Mucosa of descending colon (tissue), 3 donors: ENCODE data around the gene SLC38A6. TPM values are rescaled to one million over a fixed set of nuclear protein-coding genes. Genes with fewer than 3 reads are reported as not detected.
"Not testable (repeated sequence)": the region's sequence is repeated elsewhere in the genome, so short reads cannot be mapped to it uniquely, and the experiment has no call there.

ENCODE experiments used
- ATAC-seq: fragments of 200-7000 bp; cut with Tn5 transposase; one replicate; pipeline ENCODE4 v1.9.1; 2020; ENCODE audit warnings: mild to moderate bottlenecking, moderate library complexity
- DNase-seq, 3 donors: peaks; one replicate each; pipeline ENCODE4 v3.0.0-alpha.2; 2020
- H3K36me3 ChIP-seq: fragments of 200-600 bp; one replicate; pipeline ENCODE4 v1.8.0; 2021; ENCODE audit warnings: low read depth, mild to moderate bottlenecking
- H3K4me1 ChIP-seq: fragments of 200-600 bp; one replicate; pipeline ENCODE4 v1.8.0; 2021; ENCODE audit warnings: low read depth, mild to moderate bottlenecking
- H3K4me3 ChIP-seq: fragments of 200-600 bp; one replicate; pipeline ENCODE4 v1.8.0; 2021; ENCODE audit warnings: mild to moderate bottlenecking
- H3K9me3 ChIP-seq: fragments of 200-600 bp; one replicate; pipeline ENCODE4 v1.8.0; 2021; ENCODE audit warnings: mild to moderate bottlenecking
- CTCF ChIP-seq: fragments of 200-600 bp; IDR thresholded peaks from one replicate; pipeline ENCODE4 v1.8.0; 2022; ENCODE audit warnings: antibody characterized with exemption, mild to moderate bottlenecking
- intact Hi-C, 2 donors: fragments of 100-400 bp; cut with DNase I in 1 of 2; cut with micrococcal nuclease in 1 of 2; formaldehyde crosslinking; loops; one replicate each; pipeline versions ENCODE4 v1.11.0 to v1.11.1; 2022; cut with DNase I, micrococcal nuclease
- total RNA-seq, 3 donors: library from RNA; stranded (reverse); fragmentation: NEBNext Ultra II Directional in 2 of 3; extraction: Animal tissue kit (Norgen Biotek cat#: 25700) in 2 of 3; gene quantifications; one replicate each; pipeline versions ENCODE4 v1.2.1 to v1.2.4, GENCODE V29; 2021 to 2023
- donor health status: DM: no; HTN: no; CAD: no; lungs with moderate emphysema.
- donor health status: DM: no; HTN: no; CAD: no.
- donor health status: DM: no; HTN: yes; CAD: no.

SLC38A6 gene
- total RNA-seq, 3 donors from 2014 or later, result 7.4 to 13.6 (median 9.2) TPM

- intact Hi-C loops, result no loop called here
- H3K36me3 ChIP-seq, result no peaks in the 10 kb centered on the region
- no peak for TF ChIP-seq CTCF
- no peak for ATAC-seq
- DNase-seq, result no peak
- H3K4me3 ChIP-seq, result no peak overlapping the region
- no peaks in the 10 kb centered on the region for H3K4me1 ChIP-seq
- H3K9me3 ChIP-seq, result peaks cover 4% of the 10 kb centered on the region
Observed at GRCh38 chr14:61051051-61051450, 70.0 kb downstream of the SLC38A6 start.

- no peak for ATAC-seq
- no peaks in the 10 kb centered on the region for H3K36me3 ChIP-seq
- H3K4me1 ChIP-seq, result no peaks in the 10 kb centered on the region
- H3K9me3 ChIP-seq, result peaks cover 4% of the 10 kb centered on the region
- intact Hi-C loops, result no loop called here
- TF ChIP-seq CTCF, result no peak
- no peak for DNase-seq
- H3K4me3 ChIP-seq, result no peak overlapping the region
Observed at GRCh38 chr14:61051621-61052020, 70.6 kb downstream of the SLC38A6 start.

GRCh38 chr14:61063461-61063860, 82.4 kb downstream of the SLC38A6 start:
- no peak for DNase-seq
- no peak overlapping the region for H3K4me3 ChIP-seq
- intact Hi-C loops, result no loop called here
- no peaks in the 10 kb centered on the region for H3K4me1 ChIP-seq
- TF ChIP-seq CTCF, result no peak
- no peak for ATAC-seq
- H3K9me3 ChIP-seq, result no peaks in the 10 kb centered on the region
- H3K36me3 ChIP-seq, result no peaks in the 10 kb centered on the region

- intact Hi-C loops, result no loop called here
- DNase-seq (no peak), ATAC-seq (no peak)
- TF ChIP-seq CTCF, result no peak
- no peaks in the 10 kb centered on the region for H3K4me1 ChIP-seq
- H3K4me3 ChIP-seq, result no peak overlapping the region
- no peaks in the 10 kb centered on the region for H3K9me3 ChIP-seq
- H3K36me3 ChIP-seq, result no peaks in the 10 kb centered on the region
Observed at GRCh38 chr14:61064210-61064609, 83.2 kb downstream of the SLC38A6 start.

- no peak overlapping the region for H3K4me3 ChIP-seq
- no peak for TF ChIP-seq CTCF
- ATAC-seq (no peak), DNase-seq (no peak)
- no peaks in the 10 kb centered on the region for H3K9me3 ChIP-seq
- intact Hi-C loops, result no loop called here
- H3K36me3 ChIP-seq, result no peaks in the 10 kb centered on the region
- H3K4me1 ChIP-seq, result no peaks in the 10 kb centered on the region
Observed at GRCh38 chr14:61064856-61065255, 83.8 kb downstream of the SLC38A6 start.

- H3K9me3 ChIP-seq, result no peaks in the 10 kb centered on the region
- H3K4me3 ChIP-seq, result no peak overlapping the region
- ATAC-seq (no peak), DNase-seq (no peak)
- intact Hi-C loops, result no loop called here
- no peak for TF ChIP-seq CTCF
- H3K36me3 ChIP-seq, result no peaks in the 10 kb centered on the region
- no peaks in the 10 kb centered on the region for H3K4me1 ChIP-seq
Observed at GRCh38 chr14:61065656-61066055, 84.6 kb downstream of the SLC38A6 start.

- not testable (repeated sequence) for DNase-seq
Observed at GRCh38 chr14:61072442-61072841, 91.4 kb downstream of the SLC38A6 start.

More at GRCh38 chr14:61072442-61072841, 91.4 kb downstream of the SLC38A6 start:
- ATAC-seq, H3K4me1 ChIP-seq, intact Hi-C loops, H3K9me3 ChIP-seq, H3K4me3 ChIP-seq, H3K36me3 ChIP-seq: not testable (repeated sequence)
